ENCODE results near the gene BARHL2. TPM values are rescaled to one million over a fixed set of nuclear protein-coding genes. Genes with fewer than 3 reads are reported as not detected.

BARHL2 gene
- total RNA-seq, 4 donors from 2014 or later, result not detected

DNA sequence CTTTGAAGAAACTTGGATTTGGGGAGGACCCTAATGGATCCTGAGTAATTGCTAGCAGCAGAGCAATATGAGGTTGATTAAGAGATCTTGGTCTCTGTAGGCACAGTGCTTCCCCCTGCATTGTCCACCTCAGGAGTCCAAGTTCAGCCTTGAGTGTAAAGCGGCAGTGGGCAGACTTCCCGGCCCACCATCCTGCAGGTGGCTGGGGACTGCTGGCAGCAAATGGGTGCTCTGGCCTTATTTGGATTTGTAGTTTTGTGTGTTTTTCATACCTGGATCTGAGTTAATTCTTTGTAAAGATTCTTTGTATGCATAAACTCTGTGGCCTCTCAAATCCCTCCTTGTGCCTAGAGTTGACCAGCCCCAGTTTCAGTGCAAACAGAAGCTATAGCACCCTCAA is 7.6 kb downstream of the BARHL2 start:
- TF ChIP-seq, protein P1, sequence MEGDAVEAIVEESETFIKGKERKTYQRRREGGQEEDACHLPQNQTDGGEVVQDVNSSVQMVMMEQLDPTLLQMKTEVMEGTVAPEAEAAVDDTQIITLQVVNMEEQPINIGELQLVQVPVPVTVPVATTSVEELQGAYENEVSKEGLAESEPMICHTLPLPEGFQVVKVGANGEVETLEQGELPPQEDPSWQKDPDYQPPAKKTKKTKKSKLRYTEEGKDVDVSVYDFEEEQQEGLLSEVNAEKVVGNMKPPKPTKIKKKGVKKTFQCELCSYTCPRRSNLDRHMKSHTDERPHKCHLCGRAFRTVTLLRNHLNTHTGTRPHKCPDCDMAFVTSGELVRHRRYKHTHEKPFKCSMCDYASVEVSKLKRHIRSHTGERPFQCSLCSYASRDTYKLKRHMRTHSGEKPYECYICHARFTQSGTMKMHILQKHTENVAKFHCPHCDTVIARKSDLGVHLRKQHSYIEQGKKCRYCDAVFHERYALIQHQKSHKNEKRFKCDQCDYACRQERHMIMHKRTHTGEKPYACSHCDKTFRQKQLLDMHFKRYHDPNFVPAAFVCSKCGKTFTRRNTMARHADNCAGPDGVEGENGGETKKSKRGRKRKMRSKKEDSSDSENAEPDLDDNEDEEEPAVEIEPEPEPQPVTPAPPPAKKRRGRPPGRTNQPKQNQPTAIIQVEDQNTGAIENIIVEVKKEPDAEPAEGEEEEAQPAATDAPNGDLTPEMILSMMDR (IDR thresholded peaks at IDR 0.05), result no peak
- TF ChIP-seq POLR2A (IDR thresholded peaks at IDR 0.05), result no peak
- DNase-seq, result no peak
- Histone ChIP-seq H3K9me3 (no peaks in the 10 kb centered on the region), H3K27ac (no peak overlapping the region), H3K27me3 (peaks cover 15 to 100% (median 53%) of the 10 kb centered on the region in 4 donors), H3K4me1 (peaks cover 0 to 32% (median 16%) of the 10 kb centered on the region in 3 donors), H3K36me3 (no peaks in the 10 kb centered on the region), H3K4me3 (no peak overlapping the region)
- intact Hi-C loops (cut with DNase I), result no loop called here
- WGBS, 2 donors, result 15 to 59% methylated on average over 2 of the region's 2 CpGs

- Histone ChIP-seq H3K9me3 (no peaks in the 10 kb centered on the region), H3K27ac (no peak overlapping the region), H3K36me3 (no peaks in the 10 kb centered on the region), H3K27me3 (peaks cover 15 to 100% (median 47%) of the 10 kb centered on the region in 4 donors), H3K4me3 (no peak overlapping the region), H3K4me1 (peaks cover 0 to 30% (median 15%) of the 10 kb centered on the region in 3 donors)
- no peak for TF ChIP-seq POLR2A (IDR thresholded peaks at IDR 0.05)
- TF ChIP-seq, protein P1 (IDR thresholded peaks at IDR 0.05), result no peak
- 6 to 19% methylated on average over 2 of the region's 2 CpGs for WGBS, 2 donors
- no peak for DNase-seq
- intact Hi-C loops (cut with DNase I), result no loop called here
Observed at GRCh38 chr1:90708826-90709225, 8.3 kb downstream of the BARHL2 start.

GRCh38 chr1:90708236-90708786 is 8.8 kb downstream of the BARHL2 start:
- H3K27me3 ChIP-seq, result peaks cover 15 to 100% (median 42%) of the 10 kb centered on the region in 4 donors
- intact Hi-C loops (cut with DNase I), result no loop called here
- TF ChIP-seq, protein P1 (IDR thresholded peaks at IDR 0.05), result no peak
- TF ChIP-seq POLR2A (IDR thresholded peaks at IDR 0.05), result no peak
- peaks cover 0 to 25% (median 11%) of the 10 kb centered on the region in 3 donors for H3K4me1 ChIP-seq
- no peak overlapping the region for H3K4me3 ChIP-seq
- no peak for DNase-seq
- H3K9me3 ChIP-seq, result no peaks in the 10 kb centered on the region
- 5 to 9% methylated on average over 6 of the region's 6 CpGs for WGBS, 2 donors
- no peak overlapping the region for H3K27ac ChIP-seq
- no peaks in the 10 kb centered on the region for H3K36me3 ChIP-seq

DNA sequence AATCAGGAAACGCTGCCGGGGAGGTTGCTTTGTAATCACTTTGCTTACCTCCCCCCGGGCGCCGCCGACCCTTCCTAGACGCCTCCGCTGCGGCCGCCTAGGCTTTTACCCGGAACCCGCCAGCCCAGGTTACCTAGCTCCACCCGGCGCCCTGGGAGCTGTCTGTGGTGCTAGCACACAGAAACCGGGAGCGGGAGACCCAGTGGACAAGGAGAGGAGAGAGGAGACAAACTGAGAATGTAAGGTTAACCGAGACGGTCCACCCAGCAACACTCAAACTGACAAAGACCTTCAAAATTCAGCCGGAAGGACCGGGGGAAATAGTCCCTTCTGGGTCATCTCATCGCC is 9.8 kb downstream of the BARHL2 start:
- peak overlapping the region in 3 of 4 donors; percentile 7 to 59 (median 22) for H3K4me3 ChIP-seq
- peaks cover 0 to 24% (median 11%) of the 10 kb centered on the region in 3 donors for H3K4me1 ChIP-seq
- intact Hi-C loops (cut with DNase I), result no loop called here
- TF ChIP-seq, protein P1 (IDR thresholded peaks at IDR 0.05), result no peak
- no peak for TF ChIP-seq POLR2A (IDR thresholded peaks at IDR 0.05)
- H3K27ac ChIP-seq, result no peak overlapping the region
- H3K36me3 ChIP-seq, result no peaks in the 10 kb centered on the region
- no peaks in the 10 kb centered on the region for H3K9me3 ChIP-seq
- WGBS, 2 donors, result 0% methylated on average over 12 of the region's 21 CpGs; no CpG with 5 or more reads in 1 of the 2 donors
- peaks cover 15 to 100% (median 37%) of the 10 kb centered on the region in 4 donors for H3K27me3 ChIP-seq
- DNase-seq, result no peak

- WGBS, 2 donors, result 7% methylated on average over 3 to 51 of the region's 73 CpGs
- Histone ChIP-seq H3K4me1 (peaks cover 0 to 24% (median 11%) of the 10 kb centered on the region in 3 donors), H3K27ac (no peak overlapping the region), H3K27me3 (peaks cover 15 to 100% (median 33%) of the 10 kb centered on the region in 4 donors), H3K36me3 (no peaks in the 10 kb centered on the region), H3K9me3 (no peaks in the 10 kb centered on the region), H3K4me3 (peak overlapping the region in 3 of 4 donors; percentile 7 to 59 (median 22))
- intact Hi-C loops (cut with DNase I), result no loop called here
- no peak for DNase-seq
- TF ChIP-seq, protein P1 (IDR thresholded peaks at IDR 0.05), result no peak
- no peak for TF ChIP-seq POLR2A (IDR thresholded peaks at IDR 0.05)
Observed at GRCh38 chr1:90706437-90707362, 10.4 kb downstream of the BARHL2 start.
